KBM-7 (cell line): ENCODE measurements around the gene SCAF11.
"Not testable (repeated sequence)": the region's sequence is repeated elsewhere in the genome, so short reads cannot be mapped to it uniquely, and the experiment has no call there.

ENCODE experiments used
- DNase-seq: peaks from one replicate; pipeline ENCODE4 v3.0.0-alpha.2; 2015
- in situ Hi-C: fragments of 300-500 bp; cut with MboI; formaldehyde crosslinking; loops from 2 replicates; pipeline ENCODE4 v1.14.3; 2020; ENCODE audit warnings: low sequenced_read_pairs, low pct_unique_long_range_greater_than_20kb, mixed read lengths

Gene SCAF11, protein sequence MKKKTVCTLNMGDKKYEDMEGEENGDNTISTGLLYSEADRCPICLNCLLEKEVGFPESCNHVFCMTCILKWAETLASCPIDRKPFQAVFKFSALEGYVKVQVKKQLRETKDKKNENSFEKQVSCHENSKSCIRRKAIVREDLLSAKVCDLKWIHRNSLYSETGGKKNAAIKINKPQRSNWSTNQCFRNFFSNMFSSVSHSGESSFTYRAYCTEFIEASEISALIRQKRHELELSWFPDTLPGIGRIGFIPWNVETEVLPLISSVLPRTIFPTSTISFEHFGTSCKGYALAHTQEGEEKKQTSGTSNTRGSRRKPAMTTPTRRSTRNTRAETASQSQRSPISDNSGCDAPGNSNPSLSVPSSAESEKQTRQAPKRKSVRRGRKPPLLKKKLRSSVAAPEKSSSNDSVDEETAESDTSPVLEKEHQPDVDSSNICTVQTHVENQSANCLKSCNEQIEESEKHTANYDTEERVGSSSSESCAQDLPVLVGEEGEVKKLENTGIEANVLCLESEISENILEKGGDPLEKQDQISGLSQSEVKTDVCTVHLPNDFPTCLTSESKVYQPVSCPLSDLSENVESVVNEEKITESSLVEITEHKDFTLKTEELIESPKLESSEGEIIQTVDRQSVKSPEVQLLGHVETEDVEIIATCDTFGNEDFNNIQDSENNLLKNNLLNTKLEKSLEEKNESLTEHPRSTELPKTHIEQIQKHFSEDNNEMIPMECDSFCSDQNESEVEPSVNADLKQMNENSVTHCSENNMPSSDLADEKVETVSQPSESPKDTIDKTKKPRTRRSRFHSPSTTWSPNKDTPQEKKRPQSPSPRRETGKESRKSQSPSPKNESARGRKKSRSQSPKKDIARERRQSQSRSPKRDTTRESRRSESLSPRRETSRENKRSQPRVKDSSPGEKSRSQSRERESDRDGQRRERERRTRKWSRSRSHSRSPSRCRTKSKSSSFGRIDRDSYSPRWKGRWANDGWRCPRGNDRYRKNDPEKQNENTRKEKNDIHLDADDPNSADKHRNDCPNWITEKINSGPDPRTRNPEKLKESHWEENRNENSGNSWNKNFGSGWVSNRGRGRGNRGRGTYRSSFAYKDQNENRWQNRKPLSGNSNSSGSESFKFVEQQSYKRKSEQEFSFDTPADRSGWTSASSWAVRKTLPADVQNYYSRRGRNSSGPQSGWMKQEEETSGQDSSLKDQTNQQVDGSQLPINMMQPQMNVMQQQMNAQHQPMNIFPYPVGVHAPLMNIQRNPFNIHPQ (N-terminal part only)

DNA sequence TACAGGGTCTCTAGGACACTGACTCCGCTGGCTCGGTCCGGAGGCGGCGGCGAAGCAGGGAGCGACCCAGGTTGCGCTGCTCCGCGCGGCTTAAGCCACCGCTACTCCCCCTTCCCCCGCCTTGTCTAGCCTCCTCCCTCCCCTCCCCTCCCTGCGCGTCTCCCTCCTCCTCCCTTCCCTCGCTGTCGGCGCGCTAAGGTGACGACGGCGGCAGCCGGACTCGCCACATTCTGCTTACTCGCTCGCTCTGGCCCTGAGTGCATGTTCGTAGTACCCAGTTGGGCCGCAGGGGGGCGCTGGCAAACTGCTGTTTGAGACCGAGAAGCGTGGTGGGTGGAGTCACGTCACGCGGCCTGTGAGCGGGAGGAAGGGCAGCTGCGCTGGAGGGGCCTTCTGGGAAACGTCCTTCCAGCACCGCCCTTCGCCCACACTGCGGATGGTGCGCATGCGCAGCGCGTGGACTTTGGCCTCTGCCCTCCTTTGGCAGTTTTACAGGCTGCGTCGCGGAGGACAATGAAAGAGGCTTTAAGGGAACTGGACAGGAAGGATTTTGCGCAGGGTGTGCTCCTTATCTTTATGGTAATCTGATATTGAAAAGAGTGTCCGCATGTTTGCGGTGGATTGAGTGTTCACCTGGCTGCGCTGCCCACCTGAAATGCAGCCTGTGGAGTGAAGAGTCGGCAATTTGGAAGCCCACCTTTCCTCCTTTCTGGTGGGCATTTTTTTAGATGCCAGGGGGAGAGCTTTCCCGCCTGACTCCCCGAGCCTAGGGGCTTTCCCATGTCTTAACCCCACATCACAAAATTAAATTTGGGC, at the start of gene SCAF11:
TSS of gene SCAF11 (minus strand) at position 107 of the 816 bp plus-strand sequence. CDS start 26,407 bp downstream, outside the sequence.
- in situ Hi-C loops, result no loop called here
- peak; percentile 100 for DNase-seq

DNA sequence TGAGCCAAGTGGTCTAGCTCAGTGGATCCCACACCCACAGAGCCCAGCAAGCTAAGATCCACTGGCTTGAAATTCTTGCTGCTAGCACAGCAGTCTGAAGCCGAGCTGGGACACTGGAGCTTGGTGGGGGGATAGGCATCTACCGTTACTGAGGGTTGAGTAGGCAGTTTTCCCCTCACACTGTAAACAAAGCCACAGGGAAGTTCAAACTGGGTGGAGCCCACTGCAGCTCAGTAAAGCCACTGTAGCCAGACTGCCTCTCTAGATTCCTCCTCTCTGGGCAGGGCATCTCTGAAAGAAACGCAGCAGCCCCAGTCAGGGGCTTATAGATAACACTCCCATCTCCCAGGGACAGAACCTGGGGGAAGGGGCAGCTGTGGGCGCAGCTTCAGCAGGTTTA, 46.7 kb upstream of the SCAF11 start:
- DNase-seq, result peak; percentile 5
- in situ Hi-C loops, result not testable (repeated sequence)

DNA sequence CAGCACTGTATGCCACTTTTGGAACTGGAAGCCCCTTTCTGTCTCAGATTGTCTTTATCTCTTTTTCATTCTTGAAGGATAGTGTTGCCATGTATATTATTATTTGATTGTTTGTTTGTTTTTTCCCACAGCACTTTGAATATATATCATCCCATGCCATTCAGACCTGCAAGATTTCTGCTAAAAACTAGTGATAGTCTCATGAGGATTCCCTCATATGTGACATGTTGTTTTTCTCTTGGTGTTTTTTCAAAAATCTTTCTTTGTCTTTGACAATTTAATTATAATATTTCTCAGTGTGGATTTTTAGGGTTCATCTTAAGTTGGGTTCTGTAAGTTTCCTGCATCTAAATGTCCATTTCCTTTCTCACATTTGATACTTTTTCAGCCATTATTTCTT, 36.8 kb upstream of the SCAF11 start:
- no peak for DNase-seq
- in situ Hi-C loops, result no loop called here

DNA sequence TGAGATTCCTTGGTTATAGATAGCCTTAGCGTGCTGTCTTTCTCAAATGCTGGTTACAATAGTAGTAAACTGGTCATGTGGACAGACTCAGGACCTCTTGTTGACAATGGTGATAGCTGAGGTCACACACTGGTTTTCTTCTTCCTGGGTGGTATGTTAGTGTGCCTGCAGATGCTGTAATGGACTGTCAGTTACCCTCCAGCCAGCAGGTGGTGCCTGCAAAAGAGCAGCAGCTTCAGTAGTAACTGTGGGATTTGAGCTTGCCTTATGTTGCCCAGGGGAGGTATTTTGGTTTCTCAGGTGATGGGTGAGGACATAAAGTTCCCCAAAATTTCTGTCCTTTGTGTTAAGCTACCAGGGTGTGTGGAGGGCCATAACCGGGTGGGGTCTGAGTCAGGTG, 33.7 kb upstream of the SCAF11 start:
- no peak for DNase-seq
- in situ Hi-C loops, result no loop called here

DNA sequence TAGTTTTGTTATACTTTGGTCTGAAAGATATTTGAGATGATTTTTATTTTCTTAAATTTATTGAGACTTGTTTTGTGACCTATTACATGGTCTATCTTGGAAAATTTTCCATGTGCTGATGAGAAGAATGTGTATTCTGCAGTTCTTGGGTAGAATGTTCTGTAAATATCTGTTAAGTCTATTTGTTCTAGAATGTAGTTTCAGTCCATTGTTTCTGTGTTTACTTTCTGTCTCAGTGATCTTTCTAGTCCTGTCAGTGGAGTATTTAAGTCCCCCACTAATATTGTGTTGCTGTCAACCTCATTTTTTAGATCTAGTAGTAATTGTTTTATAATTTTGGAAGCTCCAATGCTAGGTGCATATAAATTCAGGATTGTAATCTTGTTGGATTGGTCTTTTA, 30.4 kb upstream of the SCAF11 start:
- no peak for DNase-seq
- in situ Hi-C loops, result no loop called here

DNA sequence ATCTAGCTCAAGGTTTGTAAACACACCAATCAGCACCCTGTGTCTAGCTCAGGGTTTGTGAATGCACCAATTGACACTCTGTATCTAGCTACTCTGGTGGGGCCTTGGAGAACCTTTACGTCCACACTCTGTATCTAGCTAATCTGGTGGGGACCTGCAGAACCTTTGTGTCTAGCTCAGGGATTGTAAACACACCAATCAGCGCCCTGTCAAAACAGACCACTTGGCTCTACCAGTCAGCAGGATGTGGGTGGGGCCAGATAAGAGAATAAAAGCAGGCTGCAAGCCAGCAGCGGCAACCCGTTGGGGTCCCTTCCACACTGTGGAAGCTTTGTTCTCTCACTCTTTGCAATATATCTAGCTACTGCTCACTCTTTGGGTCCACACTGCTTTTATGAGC, 28.3 kb upstream of the SCAF11 start:
- in situ Hi-C loops, result not testable (repeated sequence)

DNA sequence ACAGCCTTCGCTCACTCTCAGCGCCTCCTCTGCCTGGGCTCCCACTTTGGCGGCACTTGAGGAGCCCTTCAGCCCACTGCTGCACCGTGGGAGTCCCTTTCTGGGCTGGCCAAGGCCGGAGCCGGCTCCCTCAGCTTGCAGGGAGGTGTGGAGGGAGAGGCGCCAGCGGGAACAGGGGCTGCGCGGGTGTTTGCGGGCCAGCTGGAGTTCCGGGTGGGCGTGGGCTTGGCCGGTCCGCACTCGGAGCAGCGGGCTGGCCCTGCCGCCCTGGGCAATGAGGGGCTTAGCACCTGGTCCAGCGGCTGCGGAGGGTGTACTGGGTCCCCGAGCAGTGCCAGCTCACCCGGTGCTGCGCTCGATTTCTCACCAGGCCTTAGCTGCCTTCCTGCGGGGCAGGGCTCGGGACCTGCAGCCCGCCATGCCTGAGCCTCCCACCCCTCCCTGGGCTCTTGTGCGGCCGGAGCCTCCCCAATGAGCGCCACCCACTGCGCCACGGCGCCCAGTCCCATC, 27.5 kb upstream of the SCAF11 start:
- in situ Hi-C loops, DNase-seq: not testable (repeated sequence)

More for the DNA sequence above, 28.3 kb upstream of the SCAF11 start:
- DNase-seq, result not testable (repeated sequence)

DNA sequence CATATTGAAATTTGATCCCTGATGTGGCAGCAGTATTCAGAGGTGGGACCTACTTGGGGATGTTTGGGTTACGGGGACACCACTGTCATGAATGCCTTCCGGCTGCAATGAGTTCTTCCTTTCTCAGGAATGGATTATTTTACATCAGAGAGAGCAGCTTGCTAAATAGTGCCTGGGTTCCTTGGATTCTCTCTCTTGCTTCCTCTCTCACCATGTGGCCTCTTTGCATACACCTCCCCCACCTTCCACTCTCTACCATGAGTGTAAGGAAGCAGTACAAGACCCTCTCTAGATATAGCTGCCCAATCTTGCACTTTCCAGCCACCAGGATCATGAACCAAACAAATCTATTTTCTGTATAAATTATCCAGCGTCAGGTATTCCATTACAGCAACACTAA, 15.4 kb upstream of the SCAF11 start:
- peak; percentile 15 for DNase-seq
- in situ Hi-C loops, result no loop called here

DNA sequence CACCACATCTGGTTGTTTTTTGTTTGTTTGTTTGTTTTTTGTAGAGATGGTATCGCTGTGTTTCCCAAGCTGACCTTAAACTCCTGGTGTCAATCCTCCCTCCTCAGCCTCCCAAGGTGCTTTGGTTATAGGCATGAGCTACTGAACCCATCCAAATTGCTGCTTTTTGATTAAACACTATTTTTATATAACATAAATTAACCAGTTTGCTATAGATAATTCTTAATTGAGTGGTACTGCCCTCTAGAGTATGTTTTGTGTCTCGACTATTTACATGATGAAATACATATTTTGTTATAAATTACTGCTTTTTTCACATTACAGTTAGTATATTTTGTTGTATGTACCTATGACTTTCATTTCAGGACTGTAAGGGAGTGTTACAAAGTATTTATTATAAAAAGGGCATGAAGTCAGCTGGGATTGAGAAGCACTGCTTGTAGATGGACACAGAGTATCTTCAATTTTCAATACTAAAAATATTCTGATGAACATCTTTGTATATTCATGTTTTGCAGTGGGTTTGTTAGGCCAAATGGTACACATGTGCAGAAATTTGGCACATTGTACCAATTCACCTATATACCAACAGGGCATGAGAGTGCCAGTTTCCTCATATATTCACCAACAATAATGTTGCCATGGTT, 14.9 kb upstream of the SCAF11 start:
- in situ Hi-C loops, result no loop called here
- no peak for DNase-seq

DNA sequence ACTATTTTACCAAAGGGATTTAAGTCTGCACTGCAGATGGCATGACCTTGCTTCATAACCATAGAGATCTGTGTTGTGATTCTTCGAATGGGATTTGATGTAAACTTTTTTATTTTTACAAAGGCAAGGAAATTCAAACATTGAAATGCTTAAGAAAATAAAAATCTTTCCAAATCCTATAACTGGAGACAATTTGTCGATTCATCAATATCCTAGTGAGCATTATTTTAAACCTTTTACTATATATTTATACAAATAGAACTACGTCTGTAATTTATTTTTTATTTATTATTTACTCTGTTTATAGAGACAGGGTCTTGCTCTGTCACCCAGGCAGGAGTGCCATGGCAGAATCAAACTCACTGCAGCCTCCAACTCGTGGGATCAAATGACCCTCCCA, 14.3 kb upstream of the SCAF11 start:
- no peak for DNase-seq
- in situ Hi-C loops, result no loop called here

DNA sequence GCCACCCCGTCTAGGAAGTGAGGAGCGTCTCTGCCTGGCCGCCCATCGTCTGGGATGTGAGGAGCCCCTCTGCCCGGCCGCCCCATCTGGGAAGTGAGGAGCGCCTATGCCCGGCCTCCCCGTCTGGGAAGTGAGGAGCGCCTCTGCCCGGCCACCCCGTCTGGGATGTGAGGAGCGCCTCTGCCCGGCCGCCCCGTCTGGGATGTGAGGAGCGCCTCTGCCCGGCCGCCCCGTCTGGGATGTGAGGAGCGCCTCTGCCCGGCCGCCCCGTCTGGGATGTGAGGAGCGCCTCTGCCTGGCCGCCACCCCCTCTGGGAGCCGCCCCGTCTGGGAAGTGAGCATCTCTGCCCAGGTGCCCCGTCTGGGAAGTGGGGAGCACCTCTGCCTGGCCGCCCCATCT, 9.7 kb upstream of the SCAF11 start:
- in situ Hi-C loops, DNase-seq: not testable (repeated sequence)

DNA sequence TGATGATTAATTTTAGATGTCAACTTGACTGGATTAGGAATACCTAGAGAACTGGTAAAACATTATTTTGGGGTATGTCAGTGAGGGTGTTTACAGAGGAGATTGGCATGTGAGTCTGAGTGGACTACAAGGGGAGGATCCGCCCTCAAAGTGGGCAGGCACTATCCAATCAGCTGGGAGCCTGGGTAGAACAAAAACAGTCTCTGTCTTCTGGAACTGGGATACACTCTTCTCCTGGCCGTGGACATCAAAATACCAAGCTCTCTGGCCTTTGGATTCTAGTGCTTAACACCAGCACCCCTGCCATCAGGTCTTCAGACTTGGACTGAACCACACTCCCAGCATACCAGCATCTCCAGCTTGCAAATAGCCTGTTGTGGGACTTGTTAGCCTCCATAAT, 4.4 kb upstream of the SCAF11 start:
- DNase-seq, result no peak
- in situ Hi-C loops, result no loop called here

DNA sequence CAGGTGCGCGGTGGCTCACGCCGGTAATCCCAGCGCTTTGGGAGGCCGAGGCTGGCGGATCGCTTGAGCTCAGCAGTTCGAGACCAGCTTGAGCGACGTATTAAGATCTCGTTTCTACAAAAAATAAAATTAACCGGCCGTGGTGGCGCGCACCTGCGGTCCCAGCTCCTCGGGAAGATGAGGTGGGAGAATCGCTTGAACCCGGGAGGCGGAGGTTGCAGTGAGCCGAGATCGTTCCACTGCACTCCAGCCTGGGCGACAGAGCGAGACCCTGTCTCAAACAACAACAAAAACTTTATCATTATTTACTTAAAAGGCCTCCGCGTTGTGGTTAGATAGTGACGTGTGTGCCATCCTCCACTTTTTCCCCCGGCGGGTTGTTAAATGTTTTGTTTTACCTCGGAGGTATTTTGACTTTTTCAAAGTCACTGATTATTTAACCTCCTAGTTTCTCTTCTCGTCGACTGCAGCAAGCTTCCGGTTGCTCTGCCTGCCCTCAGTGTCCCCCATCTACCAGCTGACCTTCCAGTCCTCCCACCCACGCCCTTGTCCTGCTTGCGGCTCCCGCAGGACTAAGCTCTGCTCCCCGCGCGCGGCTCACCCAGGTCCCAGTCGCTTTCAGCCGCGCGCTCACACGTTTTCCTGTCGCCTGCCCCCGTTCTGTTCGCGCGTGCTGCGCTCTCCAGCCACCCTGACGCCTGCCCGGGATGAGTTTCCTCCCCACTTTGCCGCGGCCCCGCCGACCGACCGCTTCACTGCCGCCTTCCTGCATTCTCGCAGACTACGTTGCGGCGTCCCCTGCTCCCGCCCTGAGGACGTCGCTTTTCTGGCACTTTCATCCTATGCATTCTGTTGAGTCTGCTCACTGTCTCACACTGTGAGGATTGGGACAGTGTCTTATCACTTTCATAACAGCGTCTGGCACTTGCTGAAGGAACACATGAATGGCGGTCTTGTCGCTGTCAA, 1.2 kb upstream of the SCAF11 start:
- peak; percentile 89 for DNase-seq
- in situ Hi-C loops, result no loop called here

DNA sequence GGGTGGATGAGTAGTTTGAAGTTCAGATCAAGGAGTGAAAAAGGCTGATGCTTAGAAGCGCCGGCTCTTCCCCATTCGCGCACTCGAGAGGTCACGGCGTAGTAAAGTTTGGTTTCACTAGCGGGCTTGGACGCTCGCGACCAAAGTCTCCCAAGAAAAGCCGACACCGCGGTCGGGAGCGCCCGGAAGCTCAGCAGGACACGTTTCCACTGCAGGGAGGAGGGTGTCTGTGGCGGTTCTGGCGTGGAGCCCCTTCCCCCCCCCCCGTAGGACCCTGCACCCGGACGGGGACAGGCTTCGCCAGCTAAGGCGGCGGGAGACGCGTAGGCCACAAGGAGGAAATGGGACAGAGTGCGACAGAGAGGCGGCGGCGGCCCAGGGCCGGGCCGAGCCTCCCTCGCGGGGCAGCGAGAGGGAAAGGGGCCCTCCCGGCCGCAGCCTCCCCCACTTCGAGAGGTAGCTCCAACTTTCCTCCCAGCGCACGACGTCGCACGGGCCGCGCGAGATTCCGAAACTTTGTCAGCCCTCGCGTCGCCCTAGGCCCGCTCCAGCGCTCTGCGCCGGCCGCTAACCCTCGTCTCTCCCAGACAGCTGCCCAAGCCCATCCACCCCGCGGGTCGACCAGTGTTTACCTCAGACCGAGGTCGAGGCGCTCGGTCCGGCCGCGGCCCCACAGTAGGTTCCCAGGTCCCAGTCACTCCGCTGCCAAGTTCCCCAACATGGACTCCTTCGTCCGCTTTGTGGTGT, 480 bp downstream of the SCAF11 start:
- in situ Hi-C loops, result no loop called here
- DNase-seq, result peak; percentile 78

DNA sequence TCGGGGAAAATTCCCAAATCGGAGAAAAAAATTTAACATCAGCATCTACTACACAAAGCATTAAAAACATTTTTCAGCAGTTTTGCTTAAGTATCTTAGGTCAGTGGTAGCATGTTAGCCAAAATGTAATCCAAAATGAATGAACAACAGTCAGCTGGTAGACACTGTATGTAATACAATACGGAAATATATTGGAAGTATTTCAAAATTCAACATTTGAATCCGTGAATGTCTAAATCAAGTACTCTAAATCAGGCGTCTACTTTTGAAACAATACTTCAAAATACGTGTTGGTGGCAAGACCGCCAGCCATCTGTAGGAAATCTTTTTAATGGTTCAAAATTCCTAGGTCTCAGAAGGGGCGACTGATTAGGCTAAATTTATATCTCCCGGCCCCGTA, 1.1 kb downstream of the SCAF11 start:
- in situ Hi-C loops, result no loop called here
- no peak for DNase-seq

DNA sequence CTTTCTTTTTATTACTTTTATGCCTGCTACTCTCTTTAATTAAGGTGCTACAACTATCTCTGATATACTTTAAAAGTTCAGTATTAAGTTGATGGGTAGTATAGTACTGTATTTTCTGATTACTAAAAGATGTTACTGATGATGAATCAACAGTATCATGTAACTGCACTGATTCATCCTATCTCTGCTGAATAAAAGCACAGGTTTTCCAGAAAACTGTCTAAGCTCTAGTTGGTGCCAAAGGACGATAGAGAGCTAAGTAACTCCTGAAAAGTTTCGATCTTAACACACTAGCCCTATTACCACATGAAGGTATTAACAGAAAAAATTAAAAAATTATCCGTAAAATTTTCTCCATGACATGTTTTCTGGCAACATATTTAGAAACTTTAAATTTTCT, 2.1 kb downstream of the SCAF11 start:
- in situ Hi-C loops, result no loop called here
- DNase-seq, result no peak
